H1 (cell line): Measurements from ENCODE around the gene ITGA3. TPM values are rescaled to one million over a fixed set of nuclear protein-coding genes. Genes with fewer than 3 reads are reported as not detected.

Source experiments
- CTCF ChIA-PET: fragments of 300-600 bp; sonication (Branson Sonifier 250); formaldehyde crosslinking; loops from one replicate; lab custom pipeline; 2021; ENCODE audit not compliant: partially characterized antibody; lab: Charles Lee
- POLR2A ChIA-PET: fragments of 300-600 bp; sonication (Branson Sonifier 250); formaldehyde crosslinking; loops from one replicate; lab custom pipeline; 2021; ENCODE audit warnings: inconsistent platforms; ENCODE audit not compliant: partially characterized antibody; lab: Charles Lee
- DNase-seq, 2 experiments: peaks; one replicate each; pipeline versions ENCODE4 v3.0.0 to v3.0.0-alpha.2; 2010 to 2022; ENCODE audit warnings: low spot score in 2 of 2, low read depth in 1 of 2, mixed read lengths in 1 of 2
- FAIRE-seq: peaks from 2 replicates; lab custom pipeline; 2011; peaks lifted over from hg19 to GRCh38; lab: Jason Lieb, UNC
- H2AFZ ChIP-seq: 2 replicates; pipeline ENCODE4 v1.8.1; 2012; ENCODE audit warnings: low read length, inconsistent platforms
- H2AK5ac ChIP-seq: 2 replicates; pipeline ENCODE4 v1.6.1; 2013; ENCODE audit warnings: low read depth, low read length
- H2BK120ac ChIP-seq: replicated peaks from 2 replicates; pipeline ENCODE3; 2013; ENCODE audit warnings: low read depth, low read length, inconsistent platforms
- H2BK12ac ChIP-seq: 2 replicates; pipeline ENCODE4 v1.6.1; 2013; ENCODE audit warnings: low read depth, low read length
- H2BK15ac ChIP-seq: 2 replicates; pipeline ENCODE4 v1.6.1; 2013; ENCODE audit warnings: low read length
- H2BK20ac ChIP-seq: 2 replicates; pipeline ENCODE4 v1.6.1; 2013; ENCODE audit warnings: low read length
- H2BK5ac ChIP-seq: 2 replicates; pipeline ENCODE4 v1.6.1; 2013; ENCODE audit warnings: low read depth, low read length
- H3K14ac ChIP-seq: 2 replicates; pipeline ENCODE4 v1.6.1; 2013; ENCODE audit warnings: inconsistent platforms; ENCODE audit not compliant: insufficient read length
- H3K18ac ChIP-seq: 2 replicates; pipeline ENCODE4 v1.6.1; 2013; ENCODE audit warnings: low read length; ENCODE audit errors: extremely low read depth
- H3K23ac ChIP-seq: 2 replicates; pipeline ENCODE4 v1.6.1; 2013; ENCODE audit warnings: inconsistent platforms; ENCODE audit not compliant: insufficient read length
- H3K23me2 ChIP-seq: 2 replicates; pipeline ENCODE4 v1.6.1; 2013; ENCODE audit warnings: low read depth, low read length
- H3K27ac ChIP-seq: 2 replicates; pipeline ENCODE4 v1.6.1; 2011; ENCODE audit warnings: low read depth, low read length, inconsistent platforms
- H3K27me3 ChIP-seq, 4 experiments: replicated peaks in 1 of 4; 1 replicate in 1 of 4; 2 replicates in 3 of 4; pipeline versions ENCODE4 v1.6.1 to v1.8.1; 2011 to 2013; ENCODE audit warnings: low read length in 3 of 4, mild to moderate bottlenecking in 3 of 4, inconsistent platforms in 2 of 4, mixed read lengths in 2 of 4, moderate library complexity in 1 of 4; ENCODE audit not compliant: control insufficient read depth in 3 of 4, insufficient read depth in 3 of 4; ENCODE audit errors: extremely low read depth in 1 of 4
- H3K36me3 ChIP-seq, 4 experiments: 2 replicates each; pipeline versions ENCODE4 v1.6.1 to v1.8.1; 2011 to 2013; ENCODE audit warnings: mild to moderate bottlenecking in 4 of 4, low read length in 3 of 4, moderate library complexity in 2 of 4, control low read depth in 1 of 4, inconsistent platforms in 1 of 4; ENCODE audit not compliant: insufficient read depth in 4 of 4, control insufficient read depth in 2 of 4
- H3K4ac ChIP-seq: replicated peaks from 2 replicates; pipeline ENCODE3; 2013; ENCODE audit warnings: low read length, low read depth, mixed read lengths, inconsistent platforms; ENCODE audit not compliant: insufficient read length
- H3K4me1 ChIP-seq, 4 experiments: replicated peaks in 1 of 4; 1 replicate in 1 of 4; 2 replicates in 3 of 4; pipeline versions ENCODE4 v1.6.1 to v1.8.1; 2011 to 2013; ENCODE audit warnings: low read length in 3 of 4, inconsistent platforms in 2 of 4, mixed read lengths in 1 of 4; ENCODE audit not compliant: insufficient read depth in 4 of 4, control insufficient read depth in 3 of 4
- H3K4me2 ChIP-seq, 2 experiments: 2 replicates each; pipeline versions ENCODE4 v1.6.1 to v1.8.1; 2011 to 2013; ENCODE audit warnings: low read depth in 2 of 2, low read length in 2 of 2, control low read depth in 1 of 2, inconsistent platforms in 1 of 2, mild to moderate bottlenecking in 1 of 2; ENCODE audit not compliant: insufficient read depth in 1 of 2
- H3K4me3 ChIP-seq, 4 experiments: fragments of 200-600, 300-600 bp in 1 of 4; sonication (generic), shearing (Covaris generic), sonication (Bioruptor Twin) in 1 of 4; 2 replicates each; pipeline versions ENCODE4 v1.5.1 to v1.8.1; 2011 to 2016; ENCODE audit warnings: low read length in 4 of 4, low read depth in 3 of 4, control low read depth in 2 of 4, inconsistent platforms in 2 of 4, mild to moderate bottlenecking in 2 of 4, mixed read lengths in 1 of 4, moderate library complexity in 1 of 4; ENCODE audit not compliant: insufficient read depth in 2 of 4; ENCODE audit errors: extremely low read depth in 1 of 4
- H3K56ac ChIP-seq: replicated peaks from 2 replicates; pipeline ENCODE3; 2013; ENCODE audit warnings: low read depth, mild to moderate bottlenecking, mixed read lengths, low read length, inconsistent platforms; ENCODE audit not compliant: insufficient read length
- H3K79me1 ChIP-seq: 2 replicates; pipeline ENCODE4 v1.6.1; 2013; ENCODE audit warnings: low read depth, low read length, control low read depth
- H3K79me2 ChIP-seq, 2 experiments: 2 replicates each; pipeline versions ENCODE4 v1.6.1 to v1.8.1; 2012 to 2013; ENCODE audit warnings: low read length in 2 of 2, mild to moderate bottlenecking in 2 of 2, inconsistent platforms in 1 of 2; ENCODE audit not compliant: insufficient read depth in 2 of 2, control insufficient read depth in 1 of 2
- H3K9ac ChIP-seq, 4 experiments: replicated peaks in 1 of 4; 1 replicate in 1 of 4; 2 replicates in 3 of 4; pipeline versions ENCODE4 v1.6.1 to v1.8.1; 2011 to 2013; ENCODE audit warnings: low read depth in 3 of 4, low read length in 3 of 4, control low read depth in 2 of 4, mild to moderate bottlenecking in 2 of 4, moderate library complexity in 2 of 4, inconsistent platforms in 1 of 4; ENCODE audit errors: extremely low read depth in 1 of 4
- H3K9me3 ChIP-seq, 2 experiments: 2 replicates each; pipeline versions ENCODE4 v1.6.1 to v1.8.1; 2012 to 2013; ENCODE audit warnings: mild to moderate bottlenecking in 2 of 2, moderate library complexity in 2 of 2, control low read depth in 1 of 2, inconsistent platforms in 1 of 2, low read depth in 1 of 2, low read length in 1 of 2, mixed read lengths in 1 of 2; ENCODE audit not compliant: insufficient read depth in 2 of 2
- H4K20me1 ChIP-seq, 2 experiments: replicated peaks in 1 of 2; 2 replicates each; pipeline versions ENCODE3 to v1.8.1; 2011 to 2013; ENCODE audit warnings: inconsistent platforms in 2 of 2, low read length in 2 of 2, mild to moderate bottlenecking in 1 of 2; ENCODE audit not compliant: insufficient read depth in 2 of 2, control insufficient read depth in 1 of 2
- H4K5ac ChIP-seq: 2 replicates; pipeline ENCODE4 v1.6.1; 2013; ENCODE audit warnings: low read length, low read depth, mixed read lengths, inconsistent platforms; ENCODE audit not compliant: insufficient read length
- H4K8ac ChIP-seq: 2 replicates; pipeline ENCODE4 v1.8.0; 2013; ENCODE audit warnings: mild to moderate bottlenecking, moderate library complexity, low read length, inconsistent platforms; ENCODE audit not compliant: insufficient read depth; ENCODE audit errors: extremely low read depth
- H4K91ac ChIP-seq: replicated peaks from 2 replicates; pipeline ENCODE3; 2013; ENCODE audit warnings: low read length, mixed read lengths, inconsistent platforms; ENCODE audit not compliant: insufficient read length
- BCL11A ChIP-seq, 2 experiments: IDR thresholded peaks; one replicate each; pipeline ENCODE4 v1.6.1; 2011; ENCODE audit warnings: low read depth in 2 of 2, low read length in 2 of 2, mild to moderate bottlenecking in 2 of 2
- EZH2 ChIP-seq: fragments of 200-600 bp; sonication (generic); IDR thresholded peaks from 2 replicates; pipeline ENCODE4 v1.7.1; 2012; ENCODE audit warnings: low read depth, mild to moderate bottlenecking, moderate library complexity, low read length, inconsistent platforms; ENCODE audit not compliant: severe bottlenecking
- GABPA ChIP-seq: IDR thresholded peaks from 2 replicates; pipeline ENCODE4 v1.6.1; 2011; ENCODE audit warnings: mild to moderate bottlenecking, low read length, moderate library complexity, borderline replicate concordance; ENCODE audit not compliant: insufficient read depth
- KDM5A ChIP-seq: fragments of 200-600 bp; IDR thresholded peaks from 2 replicates; pipeline ENCODE4 v1.7.1; 2012; ENCODE audit warnings: mild to moderate bottlenecking, low read length, inconsistent platforms, mixed read lengths
- NRF1 ChIP-seq: IDR thresholded peaks from 2 replicates; pipeline ENCODE4 v1.6.1; 2011; ENCODE audit warnings: mild to moderate bottlenecking, low read depth, low read length, improper control_type of control experiment
- PHF8 ChIP-seq: fragments of 200-600 bp; sonication (generic); conservative IDR thresholded peaks from 2 replicates; pipeline ENCODE4 v1.7.1; 2012; ENCODE audit warnings: low read depth, mild to moderate bottlenecking, inconsistent platforms, low read length, moderate library complexity
- RNF2 ChIP-seq: fragments of 200-900, 300-1000 bp; sonication (generic); IDR thresholded peaks from 2 replicates; pipeline ENCODE4 v1.7.1; 2016; ENCODE audit warnings: borderline replicate concordance, low read depth, mild to moderate bottlenecking, antibody characterized with exemption, low read length; ENCODE audit not compliant: poor library complexity, severe bottlenecking; ENCODE audit errors: missing control alignments
- SIRT6 ChIP-seq: IDR thresholded peaks from one replicate; pipeline ENCODE4 v1.7.1; 2012; ENCODE audit warnings: low read length, inconsistent platforms
- SP4 ChIP-seq: IDR thresholded peaks from 2 replicates; pipeline ENCODE4 v1.6.1; 2012; ENCODE audit warnings: low read length, inconsistent platforms
- SRF ChIP-seq: IDR thresholded peaks from 2 replicates; pipeline ENCODE4 v1.6.1; 2011; ENCODE audit warnings: mild to moderate bottlenecking, low read depth, low read length, moderate library complexity
- TEAD4 ChIP-seq: IDR thresholded peaks from 2 replicates; pipeline ENCODE4 v1.6.1; 2012; ENCODE audit warnings: low read depth, low read length, inconsistent platforms, mixed read lengths
- WGBS, 2 experiments: shearing (Covaris generic) in 1 of 2; methylation state at CpG; one replicate each; pipeline versions ENCODE4 v1.1.6 to v1.1.7; 2013 to 2015; ENCODE audit warnings: low lambda C conversion rate in 2 of 2, mixed read lengths in 2 of 2, inconsistent platforms in 1 of 2, low coverage in 1 of 2, missing lambda C conversion rate in 1 of 2; ENCODE audit not compliant: insufficient replicate concordance in 2 of 2, insufficient coverage in 1 of 2, insufficient read length in 1 of 2; ENCODE audit errors: extremely low coverage in 1 of 2, missing lambda C conversion rate in 1 of 2; 5-methylcytosine and 5-hydroxymethylcytosine counted together
- polyA plus RNA-seq, 7 experiments: library from polyadenylated mRNA; depleted of rRNA in 3 of 7; stranded (reverse) in 5 of 7; unstranded in 2 of 7; fragments of >200 nt in 5 of 7; fragments of 200-250 nt in 2 of 7; gene quantifications; 1 replicate in 5 of 7; 2 replicates in 1 of 7; 4 replicates in 1 of 7; pipeline versions ENCODE4 v1.2.1 to v1.2.3, GENCODE V29; 2011 to 2013; ENCODE audit warnings: missing spikeins in 2 of 7, mixed read lengths in 2 of 7
- total RNA-seq: library from RNA; stranded (reverse); fragmentation: NEBNext Ultra II Directional; extraction: Animal tissue kit (Norgen Biotek cat#: 25700); gene quantifications from 2 replicates; pipeline ENCODE4 v1.2.1, GENCODE V29; 2021

The ITGA3 gene
- total and polyA plus RNA-seq, 2 of the 8 experiments (the other 6 are each of a cell fraction or from before 2014, with no cell fraction given), result 24.0 to 24.2 TPM

GRCh38 chr17:50035421-50035879, 20.5 kb upstream of the ITGA3 start:
- Histone ChIP-seq H2BK15ac (no peak overlapping the region), H3K18ac (no peak overlapping the region), H3K4ac (no peak overlapping the region), H4K20me1 (no peaks in the 10 kb centered on the region), H3K79me1 (no peaks in the 10 kb centered on the region), H2BK120ac (no peak overlapping the region), H3K4me2 (no peak overlapping the region), H4K8ac (no peak overlapping the region), H2BK20ac (no peak overlapping the region), H2AFZ (no peak overlapping the region), H2AK5ac (no peak overlapping the region), H3K56ac (no peak overlapping the region), H3K9ac (no peak overlapping the region), H3K4me3 (no peak overlapping the region), H3K27me3 (no peaks in the 10 kb centered on the region; a peak in 1 of 7 replicates), H4K91ac (no peak overlapping the region), H3K36me3 (no peaks in the 10 kb centered on the region), H3K79me2 (no peaks in the 10 kb centered on the region), H3K4me1 (peaks cover 0 to 9% (median 0%) of the 10 kb centered on the region in 4 experiments; a peak in 3 of 7 replicates), H2BK12ac (no peak overlapping the region), H3K14ac (no peak overlapping the region), H3K9me3 (no peaks in the 10 kb centered on the region), H4K5ac (no peak overlapping the region), H3K23me2 (no peaks in the 10 kb centered on the region), H3K23ac (no peak overlapping the region), H2BK5ac (no peak overlapping the region), H3K27ac (no peak overlapping the region)
- WGBS, 2 experiments, result 84% methylated on average over 4 of the region's 5 CpGs; no CpG with 5 or more reads in 1 of the 2 experiments
- DNase-seq, result no peak
- ChIA-PET POLR2A (interaction anchor here (0.9 kb wide), 2 partner anchors 10 to 21 kb away, joined by 3 read pairs; partner anchors contain the start of gene ITGA3), CTCF (interaction anchor here (1.0 to 2.6 kb wide), 12 partner anchors 8 to 59 kb away, joined by 3 to 15 read pairs (median 6); partner anchors contain the start of genes ITGA3 and PDK2)
- TF ChIP-seq SP4 (no peak), GABPA (no peak), RNF2 (no peak), SRF (no peak), BCL11A (IDR thresholded peaks at IDR 0.05; ENCODE audit: low read depth in 2 of 2, low read length in 2 of 2) (no peak), KDM5A (no peak), NRF1 (no peak), PHF8 (no peak), SIRT6 (no peak), TEAD4 (no peak), EZH2 (no peak)
- no peak for FAIRE-seq
